Adipose tissue (tissue), 3 donors: ENCODE results near the gene BANP. TPM values are rescaled to one million over a fixed set of nuclear protein-coding genes. Genes with fewer than 3 reads are reported as not detected.
A peak's percentile ranks its signal among the peaks of the same experiment; 100 is the strongest.
"Not testable (repeated sequence)": the region's sequence is repeated elsewhere in the genome, so short reads cannot be mapped to it uniquely, and the experiment has no call there.

Experiments used
- H3K27ac ChIP-seq: one replicate; pipeline ENCODE4 v1.5.1; 2013; ENCODE audit warnings: low read depth, low read length
- WGBS, 3 donors: extraction: QIAGEN DNeasy Blood & Tissue Kit; methylation state at CpG; one replicate each; pipeline ENCODE4 v1.1.7; 2013; 5-methylcytosine and 5-hydroxymethylcytosine counted together
- polyA plus RNA-seq, 3 donors: library from polyadenylated mRNA; stranded (reverse); fragments of 200-250 nt; gene quantifications; one replicate each; pipeline ENCODE4 v1.2.3, GENCODE V29; 2013
- donor health status: healthy with polysubstance abuse.
- donor health status: Bipolar disorder and iron deficiency.
- donor health status: healthy.

The BANP gene
- polyA plus RNA-seq, 3 donors = 6.0 to 12.3 (median 11.7) TPM

DNA sequence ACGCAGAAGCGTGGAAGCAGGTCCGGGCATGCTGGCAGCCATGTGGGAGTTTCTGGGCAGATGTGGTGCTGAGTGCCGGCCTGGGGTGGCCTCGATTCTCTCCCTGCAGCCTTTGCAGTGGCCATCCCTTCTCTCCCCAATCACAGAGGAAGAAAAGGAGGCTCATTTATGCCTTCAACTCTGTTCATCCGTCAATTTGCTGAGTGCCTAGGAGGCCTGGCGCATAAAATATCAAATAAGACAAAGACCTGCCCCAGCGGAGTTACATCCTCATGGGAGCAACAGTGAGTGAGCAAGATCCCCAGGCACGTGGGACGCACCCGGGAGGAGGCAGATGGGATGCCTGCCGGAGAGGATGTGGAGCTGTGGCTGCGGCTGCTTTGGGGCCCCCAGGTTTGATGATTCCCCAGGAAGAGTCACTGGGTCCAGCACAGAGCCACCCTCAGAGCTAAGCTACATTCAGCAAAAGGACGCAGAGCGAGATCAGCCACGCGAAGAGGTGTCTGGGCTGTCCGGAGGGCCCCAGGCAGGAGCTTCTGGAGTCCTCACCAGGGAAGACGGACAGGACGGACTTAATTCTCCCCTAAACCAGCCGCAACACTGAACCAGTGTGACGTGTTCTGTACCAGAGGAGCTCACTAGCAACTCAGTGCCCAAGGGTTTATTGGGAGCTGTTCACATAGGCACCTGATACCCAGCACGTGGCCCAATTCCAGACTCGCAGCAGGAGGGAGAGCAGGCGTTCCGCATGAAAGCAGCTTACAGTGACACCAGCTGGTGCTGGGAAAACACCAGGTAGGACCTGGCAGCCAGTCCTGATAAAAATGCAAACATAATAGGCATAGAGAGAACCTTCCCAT, 26.2 kb upstream of the BANP start:
- 71 to 82% (median 81%) methylated on average over 26 of the region's 26 CpGs for WGBS, 3 donors
- no peak overlapping the region for H3K27ac ChIP-seq

- no peak overlapping the region for H3K27ac ChIP-seq
- WGBS, 3 donors = 62 to 69% (median 63%) methylated on average over 44 of the region's 44 CpGs
These were observed 24.7 kb upstream of the BANP start for GRCh38 chr16:87926246-87927194.

DNA sequence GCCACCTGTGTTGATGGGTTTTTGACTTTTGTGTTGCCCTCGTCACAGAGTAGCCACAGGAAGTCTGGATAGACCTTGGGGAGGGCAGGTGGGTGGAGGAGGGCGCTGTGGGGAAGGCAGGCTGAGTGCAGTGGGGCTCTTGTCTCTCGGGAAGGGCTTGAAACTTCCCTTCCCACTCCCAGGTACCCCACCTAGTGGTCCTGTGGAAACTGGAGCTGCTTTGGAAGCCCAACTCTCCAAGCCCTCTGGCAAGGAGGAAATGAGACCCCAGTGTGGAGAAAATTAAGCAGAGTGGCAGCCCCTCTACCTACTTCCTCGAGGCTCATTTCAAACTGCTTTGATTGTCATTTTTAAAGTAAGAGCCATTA, 24.1 kb upstream of the BANP start:
- WGBS, 3 donors = 35 to 44% (median 36%) methylated on average over 4 of the region's 4 CpGs
- H3K27ac ChIP-seq = no peak overlapping the region

DNA sequence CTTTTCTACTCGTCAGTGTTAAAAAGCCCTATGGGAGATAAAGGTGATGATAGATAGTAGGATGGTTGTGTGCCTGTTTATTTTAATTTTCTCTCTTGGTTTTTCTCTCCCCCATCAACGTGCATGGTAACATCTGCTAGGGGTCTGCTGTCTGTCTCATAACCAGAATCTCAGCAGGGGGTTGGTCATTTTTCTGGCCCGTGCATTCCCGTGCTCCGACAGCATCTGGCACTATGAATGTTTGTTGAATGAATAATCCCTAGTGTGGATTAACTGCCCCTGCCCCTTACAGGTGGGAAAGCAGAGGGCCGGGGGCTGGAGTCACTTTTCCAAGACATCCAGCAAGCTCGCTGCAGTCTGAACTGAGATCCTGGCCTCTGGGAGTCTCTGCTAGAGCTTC, 21.2 kb upstream of the BANP start:
- WGBS, 3 donors = 59 to 61% (median 60%) methylated on average over 7 of the region's 7 CpGs
- no peak overlapping the region for H3K27ac ChIP-seq

- 57 to 62% (median 60%) methylated on average over 10 to 11 of the region's 11 CpGs for WGBS, 3 donors
- no peak overlapping the region for H3K27ac ChIP-seq
These were observed 20.8 kb upstream of the BANP start for GRCh38 chr16:87930456-87930855.

GRCh38 chr16:87931504-87931903, 19.7 kb upstream of the BANP start:
- no peak overlapping the region for H3K27ac ChIP-seq
- WGBS, 3 donors = 76 to 94% (median 78%) methylated on average over 17 of the region's 17 CpGs

DNA sequence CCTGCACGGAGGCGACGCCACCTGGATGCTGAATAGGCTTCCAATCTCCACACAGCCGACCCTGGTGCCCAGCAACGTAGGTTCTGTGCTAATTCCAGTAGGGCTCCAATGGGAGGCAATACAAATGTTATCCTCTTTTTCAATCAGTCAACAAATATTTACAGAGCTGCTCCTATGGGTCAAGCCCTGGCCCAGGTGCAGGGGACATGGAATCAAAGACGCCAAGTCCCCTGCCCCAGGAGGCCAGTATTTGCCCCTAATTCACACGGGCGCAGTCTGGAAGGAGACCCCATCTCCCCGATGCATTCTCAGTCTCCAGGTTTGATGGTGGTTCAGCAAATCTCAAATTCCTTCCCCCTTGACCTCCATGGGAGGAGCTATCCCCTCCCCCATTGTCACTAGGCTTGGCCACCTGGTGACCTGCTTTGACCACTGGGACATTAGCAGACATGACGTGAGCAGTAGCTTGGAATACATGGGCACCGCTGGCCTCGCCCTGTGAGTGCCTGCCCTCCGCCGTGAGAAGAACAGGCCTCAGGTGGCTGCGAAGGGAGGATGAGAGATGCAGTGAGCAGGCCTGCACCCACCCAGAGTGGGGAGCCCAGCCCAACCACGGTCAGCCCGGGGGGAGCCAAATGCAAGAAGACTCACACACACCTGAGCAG, 18.6 kb upstream of the BANP start:
- 80 to 96% (median 93%) methylated on average over 16 to 17 of the region's 17 CpGs for WGBS, 3 donors

DNA sequence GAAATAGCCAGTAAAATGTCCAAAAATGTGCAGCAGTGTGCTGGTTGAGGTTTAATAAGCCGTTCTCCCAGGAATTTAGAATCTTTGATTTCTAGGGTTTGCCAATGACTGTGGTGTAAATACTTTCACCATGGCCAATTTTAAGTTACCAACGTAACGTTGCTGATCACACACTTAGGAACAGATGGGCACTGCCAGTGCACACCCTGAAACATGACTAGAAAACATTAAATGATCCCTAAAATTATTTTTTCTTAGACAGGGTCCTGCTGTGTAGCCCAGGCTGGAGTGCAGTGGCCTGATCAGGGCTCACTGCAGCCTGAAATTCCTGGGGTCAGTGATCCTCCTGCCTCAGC, 18.1 kb upstream of the BANP start:
- no peak overlapping the region for H3K27ac ChIP-seq
- 93 to 99% (median 97%) methylated on average over 3 of the region's 3 CpGs for WGBS, 3 donors

More for the DNA sequence above, 18.6 kb upstream of the BANP start:
- not testable (repeated sequence) for H3K27ac ChIP-seq

DNA sequence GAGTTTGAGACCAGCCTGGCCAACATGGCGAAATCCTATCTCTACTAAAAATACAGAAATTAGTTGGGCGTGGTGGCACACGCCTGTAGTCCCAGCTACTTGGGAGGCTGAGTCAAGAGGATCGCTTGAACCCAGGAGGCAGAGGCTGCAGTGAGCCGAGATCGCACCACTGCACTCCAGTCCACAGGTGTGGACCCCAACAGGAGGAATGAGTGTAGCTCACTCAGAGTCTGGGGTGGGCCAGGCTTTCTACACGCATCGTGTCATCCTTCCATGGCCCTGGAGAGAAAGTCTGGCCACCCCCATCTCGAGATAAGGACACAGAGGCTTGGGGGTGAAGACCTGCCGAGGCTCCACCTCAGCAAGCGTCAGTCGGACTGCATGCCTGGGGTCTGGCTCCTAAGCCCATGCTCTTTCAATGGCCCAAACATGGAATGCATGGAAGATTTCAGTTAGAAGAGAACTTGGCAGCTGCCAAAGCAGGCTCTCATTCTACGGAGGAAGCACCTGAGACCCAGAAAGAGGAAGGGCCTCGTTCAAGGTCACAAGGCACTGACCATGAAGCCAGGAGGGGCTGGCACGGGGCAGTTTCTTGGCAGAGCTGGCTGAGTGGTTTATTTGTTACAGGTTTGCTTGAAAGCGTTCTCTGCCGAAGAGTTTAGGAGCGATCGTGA, 16.3 kb upstream of the BANP start:
- WGBS, 3 donors = 79 to 82% (median 80%) methylated on average over 18 to 19 of the region's 19 CpGs
- H3K27ac ChIP-seq = not testable (repeated sequence)

GRCh38 chr16:87936016-87936374, 15.2 kb upstream of the BANP start:
- 90 to 93% (median 92%) methylated on average over 14 of the region's 14 CpGs for WGBS, 3 donors
- H3K27ac ChIP-seq = not testable (repeated sequence)

- H3K27ac ChIP-seq = no peak within 1 kb of the TSS
- 81 to 91% (median 82%) methylated on average over 15 of the region's 15 CpGs for WGBS, 3 donors
These were observed 14.6 kb upstream of the BANP start, which contains the start of gene CA5A for GRCh38 chr16:87936375-87937230. TSS of gene CA5A (minus strand) at chr16:87936529. CDS start at chr16:87936450, 79 bp downstream.

DNA sequence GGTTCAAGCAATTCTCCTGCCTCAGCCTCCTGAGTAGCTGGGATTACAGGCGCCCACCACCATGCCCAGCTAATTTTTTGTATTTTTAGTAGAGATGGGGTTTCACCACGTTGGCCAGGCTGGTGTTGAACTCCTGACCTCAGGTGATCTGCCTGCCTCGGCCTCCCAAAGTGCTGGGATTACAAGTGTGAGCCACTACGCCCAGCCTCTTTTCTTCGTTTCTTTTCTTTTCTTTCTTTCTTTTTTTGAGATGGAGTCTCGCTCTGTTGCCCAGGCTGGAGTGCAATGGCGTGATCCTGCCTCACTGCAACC, 14.0 kb upstream of the BANP start:
- H3K27ac ChIP-seq = not testable (repeated sequence)
- 86 to 91% (median 87%) methylated on average over 7 of the region's 7 CpGs for WGBS, 3 donors

DNA sequence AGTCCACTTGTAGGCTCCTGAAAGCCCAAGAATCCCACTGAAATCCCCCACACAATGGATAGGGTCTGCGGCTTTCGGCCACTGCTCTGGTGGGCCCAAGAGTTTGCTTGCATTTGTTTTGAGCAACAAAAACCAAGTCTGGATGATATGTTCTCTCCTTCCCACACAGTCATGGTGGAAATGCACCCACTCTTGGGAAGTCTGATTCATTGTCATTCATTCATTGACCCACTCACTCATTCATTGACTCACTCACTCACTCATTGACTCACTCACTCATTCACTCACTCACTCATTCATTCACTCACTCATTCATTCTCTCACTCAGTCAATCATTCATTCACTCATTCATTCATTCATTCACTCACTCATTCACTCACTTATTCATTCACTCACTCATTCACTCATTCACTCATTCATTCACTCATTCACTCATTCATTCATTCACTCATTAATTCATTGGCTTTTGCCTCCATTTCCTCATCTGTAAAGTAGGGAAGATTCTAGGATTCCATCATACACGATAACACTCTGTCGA, 12.8 kb upstream of the BANP start:
- no peak overlapping the region for H3K27ac ChIP-seq
- WGBS, 3 donors = 94 to 97% (median 97%) methylated on average over 4 of the region's 4 CpGs

DNA sequence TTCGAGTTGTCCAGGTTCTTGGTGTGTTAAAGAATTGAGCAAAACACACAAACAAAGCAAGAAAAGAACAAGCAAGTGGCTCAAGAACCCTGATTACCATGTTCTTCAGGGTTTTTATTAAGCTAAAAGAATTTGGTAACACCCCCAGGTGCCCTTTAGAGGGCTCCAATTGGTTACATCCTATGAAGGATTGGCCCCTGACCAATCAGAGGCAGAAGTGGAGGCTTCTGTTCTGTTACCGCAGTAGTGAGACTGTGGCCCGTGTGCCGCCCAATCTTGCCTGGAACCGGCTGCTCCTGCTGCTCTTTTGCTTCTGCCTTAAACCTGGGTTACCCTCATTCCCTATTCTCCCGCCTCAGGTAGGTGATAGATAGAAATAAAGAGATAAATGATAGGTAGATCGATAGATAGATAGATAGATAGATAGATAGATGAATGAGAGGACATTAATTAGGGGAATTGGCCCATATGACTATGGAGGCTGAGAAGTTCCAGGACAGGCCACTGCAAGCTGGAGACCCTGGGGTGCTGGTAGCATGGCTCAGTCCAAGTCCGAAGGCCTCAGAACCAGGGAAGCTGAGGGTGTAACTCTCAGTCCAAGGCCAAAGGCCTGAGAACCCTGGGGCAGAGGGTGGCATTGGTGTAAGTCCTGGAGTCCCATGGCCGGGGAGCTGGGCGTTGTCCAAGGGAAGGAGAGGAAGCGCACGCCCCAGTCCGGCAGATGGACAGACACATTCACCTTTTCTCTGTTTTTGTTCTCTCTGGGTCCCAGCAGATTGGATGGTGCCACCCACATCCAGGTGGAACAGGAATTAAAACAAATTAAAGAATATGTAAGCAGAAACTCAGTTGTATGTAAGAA, 11.4 kb upstream of the BANP start:
- WGBS, 3 donors = 88 to 91% (median 90%) methylated on average over 13 of the region's 13 CpGs
- no peak overlapping the region for H3K27ac ChIP-seq

- WGBS, 3 donors = 64 to 78% (median 77%) methylated on average over 5 of the region's 5 CpGs
- no peak overlapping the region for H3K27ac ChIP-seq
These were observed 8.6 kb upstream of the BANP start for GRCh38 chr16:87942680-87943079.

DNA sequence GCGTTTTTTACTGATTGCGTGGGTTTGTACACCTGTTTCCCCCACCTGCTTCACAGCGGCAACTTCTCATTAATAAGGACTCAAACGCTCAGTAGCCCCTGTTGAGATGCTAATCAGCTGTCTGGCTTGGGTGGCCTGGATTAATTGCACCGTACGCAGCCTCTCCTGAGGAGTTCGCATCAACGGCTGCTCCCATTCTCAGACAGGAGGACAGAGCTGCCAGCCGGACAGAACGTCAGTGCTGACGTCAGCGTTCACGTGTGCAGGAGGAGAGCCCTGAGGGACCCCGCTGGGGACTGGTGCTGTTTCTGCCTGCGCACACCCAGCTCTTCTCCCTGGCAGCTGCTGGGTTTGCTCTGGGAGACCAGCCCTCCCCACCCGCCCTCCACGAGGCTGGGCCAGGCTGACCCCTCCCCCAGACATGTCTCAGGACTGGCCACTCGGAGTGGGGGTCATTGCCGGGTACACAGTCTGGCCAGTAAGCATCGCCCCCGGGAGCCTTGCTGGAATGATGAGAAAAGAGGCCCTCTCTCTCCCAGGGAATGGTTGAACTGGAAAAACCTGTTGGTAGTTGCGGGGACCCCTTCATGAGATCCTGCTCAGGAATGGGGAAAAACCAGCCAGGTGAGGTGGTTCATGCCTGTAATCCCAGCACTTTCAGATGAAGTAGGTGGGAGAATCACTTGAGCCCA, 5.7 kb upstream of the BANP start:
- peak overlapping the region; percentile 9 for H3K27ac ChIP-seq
- 6 to 24% (median 16%) methylated on average over 22 of the region's 22 CpGs for WGBS, 3 donors
